GM23338 (cell line): ENCODE results near the gene DNAH10. TPM values are rescaled to one million over a fixed set of nuclear protein-coding genes. Genes with fewer than 3 reads are reported as not detected.

Source experiments
- ATAC-seq: fragments of 200-7000 bp; cut with Tn5 transposase; 3 replicates; pipeline ENCODE4 v1.9.1; 2020
- DNase-seq: peaks from one replicate; pipeline ENCODE4 v3.0.0-alpha.2; 2015; ENCODE audit warnings: low spot score
- H2AFZ ChIP-seq: fragments of 200-600 bp; sonication (generic); 2 replicates; pipeline ENCODE4 v1.8.0; 2016; ENCODE audit warnings: antibody characterized with exemption, mild to moderate bottlenecking, moderate library complexity
- H3F3A ChIP-seq: fragments of 200-600 bp; sonication (generic); replicated peaks from 2 replicates; pipeline ENCODE4 v1.8.0; 2017; ENCODE audit warnings: antibody characterized with exemption, mixed run types, low read depth
- H3K27ac ChIP-seq: fragments of 200-600 bp; sonication (generic); 2 replicates; pipeline ENCODE4 v1.6.1; 2016; ENCODE audit warnings: low read depth
- H3K27me3 ChIP-seq: fragments of 200-600 bp; sonication (generic); 2 replicates; pipeline ENCODE4 v1.8.0; 2016; ENCODE audit warnings: mild to moderate bottlenecking, mixed run types, moderate library complexity; ENCODE audit not compliant: insufficient read depth
- H3K36me3 ChIP-seq: fragments of 200-600 bp; sonication (generic); 2 replicates; pipeline ENCODE4 v1.8.0; 2016; ENCODE audit warnings: mild to moderate bottlenecking; ENCODE audit not compliant: insufficient read depth
- H3K4me1 ChIP-seq: fragments of 200-600 bp; sonication (generic); 2 replicates; pipeline ENCODE4 v1.8.0; 2016; ENCODE audit warnings: mild to moderate bottlenecking, moderate library complexity; ENCODE audit not compliant: insufficient read depth
- H3K4me2 ChIP-seq: fragments of 200-600 bp; sonication (generic); 2 replicates; pipeline ENCODE4 v1.7.1; 2017; ENCODE audit warnings: mixed run types
- H3K4me3 ChIP-seq: fragments of 200-600 bp; sonication (generic); 2 replicates; pipeline ENCODE4 v1.6.1; 2016; ENCODE audit warnings: mixed run types
- H3K79me2 ChIP-seq: fragments of 200-600 bp; sonication (generic); replicated peaks from 2 replicates; pipeline ENCODE4 v1.8.0; 2017; ENCODE audit warnings: mild to moderate bottlenecking; ENCODE audit not compliant: insufficient read depth
- H3K9me2 ChIP-seq: fragments of 200-600 bp; sonication (generic); 2 replicates; pipeline ENCODE4 v1.8.0; 2017; ENCODE audit not compliant: insufficient read depth
- H4K20me1 ChIP-seq: fragments of 200-600 bp; sonication (generic); replicated peaks from 2 replicates; pipeline ENCODE4 v1.8.0; 2017; ENCODE audit warnings: mild to moderate bottlenecking; ENCODE audit not compliant: insufficient read depth
- H3K27ac Mint-ChIP-seq: 2 replicates; pipeline ENCODE4 v1.8.0; 2020; ENCODE audit warnings: inconsistent platforms, mild to moderate bottlenecking, moderate library complexity, mixed read lengths
- H3K27me3 Mint-ChIP-seq: 3 replicates; pipeline ENCODE4 v1.8.0; 2022; ENCODE audit warnings: low read depth, mild to moderate bottlenecking, moderate library complexity, mixed read lengths, inconsistent platforms; ENCODE audit not compliant: insufficient read depth, poor library complexity
- H3K36me3 Mint-ChIP-seq: 3 replicates; pipeline ENCODE4 v1.8.0; 2021; ENCODE audit warnings: low read depth, mild to moderate bottlenecking, inconsistent platforms, moderate library complexity, mixed read lengths
- H3K4me1 Mint-ChIP-seq: 3 replicates; pipeline ENCODE4 v1.8.0; 2020; ENCODE audit warnings: mild to moderate bottlenecking, inconsistent platforms, mixed read lengths
- H3K4me3 Mint-ChIP-seq: 3 replicates; pipeline ENCODE4 v1.8.0; 2021; ENCODE audit warnings: moderate library complexity, mild to moderate bottlenecking, inconsistent platforms, mixed read lengths
- H3K9me3 Mint-ChIP-seq: 3 replicates; pipeline ENCODE4 v1.8.0; 2020; ENCODE audit warnings: moderate library complexity, mild to moderate bottlenecking, inconsistent platforms, mixed read lengths
- POLR2AphosphoS5 ChIP-seq: IDR thresholded peaks from 2 replicates; pipeline ENCODE4 v1.6.1; 2016; ENCODE audit warnings: antibody characterized with exemption, low read depth
- REST ChIP-seq: IDR thresholded peaks from one replicate; pipeline ENCODE4 v1.6.1; 2018; ENCODE audit warnings: antibody characterized with exemption; ENCODE audit not compliant: unreplicated experiment
- ZNF462 ChIP-seq: fragments of 250-450 bp; sonication (Bioruptor Pico); IDR thresholded peaks from 2 replicates; pipeline ENCODE4 v1.5.0; 2020; ENCODE audit warnings: mild to moderate bottlenecking, moderate library complexity
- polyA plus RNA-seq: library from polyadenylated mRNA; unstranded; fragments of >200 nt; fragmentation: Nextera tagmentation; extraction: Ambion mirVana; gene quantifications from 2 replicates; pipeline ENCODE4 v1.2.1, GENCODE V29; 2016
- total RNA-seq: library from RNA; depleted of rRNA; stranded (reverse); fragments of >200 nt; shearing (Covaris generic); gene quantifications from 2 replicates; pipeline ENCODE4 v1.2.3, GENCODE V29; 2014

Gene DNAH10
- total and polyA plus RNA-seq, 2 experiments from 2014 or later, result 0.03 TPM

- TF ChIP-seq REST (no peak), ZNF462 (CRISPR knock-in tag) (no peak)
Observed at GRCh38 chr12:123860377-123860776, 98.3 kb downstream of the DNAH10 start (continued).

- H2AFZ ChIP-seq, result no peak overlapping the region
- DNase-seq (no peak), ATAC-seq (no peak)
- H3K27me3 ChIP-seq, result no peaks in the 10 kb centered on the region
- no peak overlapping the region for H3K4me2 ChIP-seq
- H3K4me3 Mint-ChIP-seq, result no peak overlapping the region
- no peak overlapping the region for H3K4me3 ChIP-seq
- H3F3A ChIP-seq, result no peaks in the 10 kb centered on the region
- H3K27me3 Mint-ChIP-seq, result peaks cover under 1% of the 10 kb centered on the region
- no peaks in the 10 kb centered on the region for H4K20me1 ChIP-seq
- no peaks in the 10 kb centered on the region for H3K9me3 Mint-ChIP-seq
- no peaks in the 10 kb centered on the region for H3K9me2 ChIP-seq
- H3K4me1 Mint-ChIP-seq, result no peaks in the 10 kb centered on the region
- no peak overlapping the region for H3K27ac Mint-ChIP-seq
- no peaks in the 10 kb centered on the region for H3K79me2 ChIP-seq
- H3K27ac ChIP-seq, result no peak overlapping the region
- no peaks in the 10 kb centered on the region for H3K36me3 ChIP-seq
- H3K4me1 ChIP-seq, result no peaks in the 10 kb centered on the region
- H3K36me3 Mint-ChIP-seq, result no peaks in the 10 kb centered on the region
- TF ChIP-seq POLR2AphosphoS5, result no peak
- no peak for TF ChIP-seq ZNF462 (CRISPR knock-in tag)
Observed at GRCh38 chr12:123861392-123861791, 99.3 kb downstream of the DNAH10 start.
